NB4 (cell line): Measurements from ENCODE around the gene NR4A1.

Source experiments
- DNase-seq: peaks from one replicate; pipeline ENCODE4 v3.0.0; 2010; ENCODE audit warnings: low read depth
- H3K4me3 ChIP-seq: one replicate; pipeline ENCODE4 v1.5.1; 2011; ENCODE audit warnings: mild to moderate bottlenecking, low read depth, low read length, moderate library complexity
- CTCF ChIP-seq: IDR thresholded peaks from one replicate; pipeline ENCODE4 v1.5.1; 2012; ENCODE audit warnings: low read depth, low read length
- MAX ChIP-seq: IDR thresholded peaks from 2 replicates; pipeline ENCODE4 v1.6.1; 2011; ENCODE audit warnings: low read depth, low read length
- MYC ChIP-seq: IDR thresholded peaks from 2 replicates; pipeline ENCODE4 v1.6.1; 2011; ENCODE audit warnings: low read depth, low read length
- POLR2A ChIP-seq: IDR thresholded peaks from 2 replicates; pipeline ENCODE4 v1.6.1; 2011; ENCODE audit warnings: mild to moderate bottlenecking; ENCODE audit not compliant: insufficient read length; ENCODE audit errors: extremely low read depth

Gene NR4A1

GRCh38 chr12:52005903-52006703 is 45.1 kb upstream of the NR4A1 start:
- TF ChIP-seq MYC (no peak), CTCF (no peak), MAX (0 out of 2 replicates have a peak, but pooled peaks have one; percentile 40), POLR2A (no peak)
- H3K4me3 ChIP-seq, result peak overlapping the region; percentile 32
- DNase-seq, result peak; percentile 93

GRCh38 chr12:52006726-52007157 is 44.5 kb upstream of the NR4A1 start, which contains the start of gene TAMALIN:
TAMALIN (plus strand) TSS chr12:52006946; CDS start chr12:52007020, 74 bp downstream.
- TF ChIP-seq MYC, result no peak
- TF ChIP-seq POLR2A, result peak; percentile 82
- DNase-seq, result peak; percentile 84
- peak within 1 kb of the TSS; percentile 62 for H3K4me3 ChIP-seq

GRCh38 chr12:52007158-52007921 is 43.9 kb upstream of the NR4A1 start:
- TF ChIP-seq MAX (peak; percentile 36; the same call in 1 of the 2 replicates), CTCF (no peak), POLR2A (no peak), MYC (no peak)
- peak; percentile 68 for DNase-seq
- H3K4me3 ChIP-seq, result peak overlapping the region; percentile 62

GRCh38 chr12:52007982-52008510 is 43.2 kb upstream of the NR4A1 start:
- TF ChIP-seq CTCF, result no peak
- TF ChIP-seq POLR2A, result no peak
- TF ChIP-seq MAX, result no peak
- TF ChIP-seq MYC, result no peak
- H3K4me3 ChIP-seq, result peak overlapping the region; percentile 62
- peak; percentile 23 for DNase-seq

GRCh38 chr12:52009081-52009751 is 42.0 kb upstream of the NR4A1 start:
- peak overlapping the region; percentile 36 for H3K4me3 ChIP-seq
- TF ChIP-seq CTCF, result no peak
- peak; percentile 87 for DNase-seq

- no peak for TF ChIP-seq MYC
- TF ChIP-seq MAX, result no peak
- TF ChIP-seq CTCF, result no peak
- no peak for TF ChIP-seq POLR2A
- DNase-seq, result peak; percentile 89
- peak overlapping the region; percentile 36 for H3K4me3 ChIP-seq
Measured at GRCh38 chr12:52010152-52010622, 41.1 kb upstream of the NR4A1 start.
